GM19238 (cell line): ENCODE data around the gene IRF5.
"Not testable (repeated sequence)": the region's sequence is repeated elsewhere in the genome, so short reads cannot be mapped to it uniquely, and the experiment has no call there.

Source experiments
- DNase-seq: peaks from one replicate; pipeline ENCODE4 v3.0.0; 2011; ENCODE audit warnings: low spot score; ENCODE audit not compliant: insufficient read length

The IRF5 gene

DNA sequence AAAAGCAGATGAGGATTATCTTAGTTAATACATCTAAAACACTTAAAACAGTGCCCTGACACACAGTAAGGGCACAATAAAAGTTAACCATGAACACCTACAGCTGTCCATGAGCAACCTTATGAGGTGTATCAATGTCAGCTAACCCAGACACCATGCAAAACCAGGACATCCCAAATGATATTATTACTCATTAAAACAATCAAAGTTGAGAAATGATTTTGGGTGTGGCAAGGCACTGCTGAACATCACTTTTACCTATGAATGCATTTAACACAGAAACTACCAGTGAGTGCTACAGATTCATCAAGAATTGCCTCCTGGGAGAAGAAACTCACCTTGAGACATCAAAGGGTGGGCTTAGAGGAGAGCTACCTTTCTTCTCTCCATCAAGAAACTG is 18.3 kb downstream of the IRF5 start:
- no peak for DNase-seq

- DNase-seq = no peak
Observed at GRCh38 chr7:128959296-128959695, 21.6 kb downstream of the IRF5 start.

DNA sequence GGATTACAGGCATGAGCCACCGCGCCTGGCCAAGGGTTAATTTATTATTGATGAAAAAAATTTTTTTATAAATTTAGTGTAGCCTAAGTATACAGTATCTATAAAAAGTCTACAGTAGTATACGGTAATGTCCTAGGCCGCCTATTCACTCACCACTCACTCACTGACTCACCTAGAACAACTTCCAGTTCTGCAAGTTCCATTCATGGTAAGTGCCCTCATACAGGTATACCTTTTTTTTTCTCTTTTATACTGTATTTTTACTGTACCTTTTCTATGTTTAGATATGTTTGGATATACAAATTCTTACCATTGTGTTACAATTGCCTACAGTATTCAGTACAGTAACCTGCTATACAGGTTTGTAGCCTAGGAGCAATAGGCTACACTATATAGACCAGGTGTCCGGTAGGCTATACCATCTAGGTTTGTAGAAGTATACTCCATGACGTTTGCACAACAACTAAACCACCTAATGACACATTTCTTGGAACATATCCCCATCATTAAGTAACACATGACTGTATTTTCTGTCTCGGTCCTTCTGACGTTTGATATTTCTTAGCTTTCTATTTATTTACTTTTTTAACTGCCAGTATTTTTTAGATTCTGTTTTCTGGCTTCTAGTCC is 23.4 kb downstream of the IRF5 start:
- no peak for DNase-seq

- DNase-seq = no peak
Observed at GRCh38 chr7:128962899-128963298, 25.2 kb downstream of the IRF5 start.

DNA sequence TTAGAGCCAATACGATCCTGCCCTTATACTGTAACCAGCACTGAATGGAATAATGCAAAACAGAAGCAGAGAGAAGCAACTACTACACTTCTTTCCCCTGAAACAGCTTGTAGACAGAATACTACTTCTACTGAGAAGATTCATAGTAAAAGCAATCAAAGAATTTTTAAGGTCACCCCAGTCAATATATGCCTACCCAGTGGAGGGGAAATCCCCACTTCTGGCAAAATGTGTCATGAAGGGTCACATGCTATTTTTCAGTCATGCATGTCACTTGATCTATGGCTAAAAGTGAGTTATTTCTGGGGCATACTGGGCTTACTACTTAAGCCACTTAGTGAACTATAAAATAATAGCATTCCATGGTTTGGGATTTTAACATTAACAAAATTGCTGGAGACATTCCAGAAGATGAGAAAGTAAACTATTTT is 25.6 kb downstream of the IRF5 start:
- DNase-seq = no peak

DNA sequence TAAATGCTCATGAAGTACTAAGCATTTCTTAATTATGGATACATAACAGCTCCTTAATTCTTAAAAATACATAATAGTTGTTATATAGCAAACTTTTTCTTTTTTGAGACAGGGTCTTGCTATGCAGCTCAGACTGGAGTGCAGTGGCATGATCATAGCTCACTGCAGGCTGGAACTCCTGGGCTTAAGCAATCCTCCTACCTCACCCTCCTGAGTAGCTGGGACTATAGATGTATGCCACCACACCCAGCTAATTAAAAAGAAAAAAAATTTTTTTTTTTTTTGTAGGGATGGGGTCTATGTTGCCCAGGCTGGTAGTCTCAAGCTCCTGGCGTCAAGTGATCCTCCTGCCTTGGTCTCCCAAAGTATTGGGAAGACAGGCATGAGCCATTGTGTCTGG is 30.9 kb downstream of the IRF5 start:
- no peak for DNase-seq

DNA sequence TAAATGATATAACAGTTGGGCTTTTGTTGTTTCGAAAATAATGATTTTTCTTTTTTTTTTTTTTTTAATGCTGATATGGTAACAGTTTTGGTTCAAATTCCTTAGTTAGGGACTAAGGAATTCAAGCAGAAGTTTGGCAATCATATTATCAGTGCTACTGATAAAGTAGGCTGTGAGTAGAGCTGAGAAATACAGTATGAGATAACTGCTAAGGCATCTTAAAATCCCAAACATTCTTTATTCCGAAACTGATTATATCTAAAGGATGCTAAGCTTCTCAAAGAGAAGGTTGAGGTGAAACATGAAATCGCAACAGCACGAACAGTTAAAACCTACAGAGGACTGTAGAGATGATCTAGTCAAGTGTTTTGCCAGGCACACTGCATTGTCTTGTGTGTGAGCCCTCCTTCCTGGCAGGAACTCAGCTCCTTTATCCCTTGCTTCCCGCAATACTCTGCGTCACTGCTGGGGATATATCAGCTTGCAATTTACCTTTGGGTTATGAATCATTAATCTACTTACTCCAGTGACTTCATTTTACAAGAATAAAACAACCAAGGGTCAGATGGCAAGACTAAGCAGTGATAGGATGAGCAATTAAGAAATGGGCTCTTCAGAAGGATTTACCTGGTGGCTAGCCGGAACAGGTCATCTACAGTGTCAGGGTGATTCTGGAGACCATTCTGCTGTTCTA is 36.7 kb downstream of the IRF5 start:
- DNase-seq = no peak

DNA sequence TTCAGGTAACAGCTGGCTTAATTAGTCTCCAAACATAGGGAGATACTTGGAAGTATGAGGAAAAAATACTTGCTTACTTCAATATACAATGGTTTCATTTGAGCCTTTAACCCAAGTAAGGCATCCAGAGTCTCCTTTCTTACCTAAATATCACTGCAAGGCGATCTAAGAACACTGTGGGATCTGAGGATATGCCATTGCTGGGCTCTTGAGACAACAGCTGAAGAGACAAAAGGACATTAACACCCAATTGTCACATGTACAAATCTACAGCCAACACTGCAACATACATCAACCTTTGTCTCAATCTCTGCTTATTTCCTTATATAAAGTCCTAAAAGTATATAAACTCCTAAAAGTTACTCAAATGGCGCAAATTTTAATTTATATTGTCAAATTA is 44.4 kb downstream of the IRF5 start:
- DNase-seq = no peak

DNA sequence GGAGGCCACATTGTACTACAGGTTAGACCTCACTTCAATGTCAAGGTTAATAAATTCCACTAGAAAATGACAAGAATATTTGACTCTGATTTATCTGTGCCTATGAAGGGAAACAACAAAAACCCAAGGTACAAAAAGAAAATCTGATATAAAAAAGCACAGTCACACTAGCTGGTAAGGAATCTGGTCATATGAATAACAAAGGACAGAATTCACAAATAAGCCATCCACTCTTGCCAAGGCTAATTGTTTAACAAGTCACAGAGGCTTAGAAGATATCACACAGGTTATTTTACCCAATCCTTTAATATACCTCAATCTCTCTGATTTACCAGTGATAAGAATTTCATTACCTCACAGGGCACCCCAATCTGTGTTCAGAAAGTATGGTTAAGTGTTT is 47.9 kb downstream of the IRF5 start:
- DNase-seq = no peak

GRCh38 chr7:128986609-128987008 is 48.9 kb downstream of the IRF5 start:
- no peak for DNase-seq

GRCh38 chr7:128988372-128988771 is 50.6 kb downstream of the IRF5 start:
- no peak for DNase-seq

GRCh38 chr7:128989961-128990360 is 52.2 kb downstream of the IRF5 start:
- DNase-seq = no peak

DNA sequence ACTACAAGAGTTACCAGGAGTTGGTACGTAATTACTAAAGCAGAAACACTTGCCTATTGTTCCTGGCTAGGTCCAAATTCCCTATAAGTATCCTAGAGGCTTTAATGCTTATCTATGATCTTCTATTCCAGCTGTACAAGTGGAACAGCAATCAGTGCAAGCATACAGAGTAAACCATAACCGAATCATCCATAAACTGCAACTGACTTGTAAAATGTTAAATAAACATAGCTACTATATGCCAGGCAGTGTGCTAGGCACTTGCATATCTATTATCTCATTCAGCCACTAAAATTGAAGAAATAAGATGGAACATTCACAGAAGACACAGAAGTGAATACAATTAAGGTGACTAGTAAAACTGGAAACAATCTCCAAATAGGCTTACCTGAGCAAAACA is 55.7 kb downstream of the IRF5 start:
- no peak for DNase-seq

DNA sequence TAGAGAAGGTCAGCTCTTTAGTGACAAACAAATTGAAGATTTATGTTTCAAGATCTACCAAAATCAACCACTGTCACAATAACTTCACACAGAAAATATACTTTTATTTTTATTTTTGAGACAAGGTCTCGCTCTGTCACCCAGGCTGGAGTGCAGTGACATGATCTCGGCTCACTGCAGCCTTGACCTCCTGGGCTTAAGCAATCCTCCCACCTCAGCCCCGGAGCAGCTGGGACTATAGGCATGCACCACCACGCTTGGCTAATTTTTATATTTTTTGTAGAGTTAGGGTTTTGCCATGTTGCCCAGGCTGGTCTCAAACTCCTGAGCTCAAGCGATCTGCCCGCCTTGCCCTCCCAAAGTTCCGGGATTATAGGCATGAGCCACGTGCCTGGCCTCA is 56.8 kb downstream of the IRF5 start:
- not testable (repeated sequence) for DNase-seq

DNA sequence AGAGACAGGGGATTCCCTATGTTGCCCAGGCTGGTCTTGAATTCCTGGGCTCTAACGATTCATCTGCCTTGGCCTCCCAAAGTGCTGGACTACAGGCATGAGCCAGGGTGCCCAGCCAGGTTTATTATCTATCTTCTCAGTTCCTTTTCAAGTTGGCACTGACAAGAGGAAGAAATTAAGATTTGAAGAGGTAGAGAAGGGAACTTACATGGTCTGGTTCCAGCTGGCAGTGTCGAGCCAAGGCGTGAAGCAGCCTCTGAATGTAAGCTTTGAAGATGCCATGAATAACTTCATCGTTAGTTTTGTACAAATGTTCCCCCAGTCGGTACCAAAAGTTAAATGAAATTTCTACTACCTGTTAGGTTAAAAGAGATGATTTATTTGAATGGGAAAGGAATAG is 59.5 kb downstream of the IRF5 start:
- no peak for DNase-seq
